ENCODE results near the gene SIX3.

- TF ChIP-seq CREB1 (IDR thresholded peaks at IDR 0.05; ENCODE audit: low read depth) (no peak), TCF12 (IDR thresholded peaks at IDR 0.05; ENCODE audit: low read depth) (no peak), EGR1 (IDR thresholded peaks at IDR 0.05) (no peak), EP300 (IDR thresholded peaks at IDR 0.05; ENCODE audit: borderline replicate concordance) (no peak), MAX (IDR thresholded peaks at IDR 0.05) (no peak), TAF1 (IDR thresholded peaks at IDR 0.05; ENCODE audit: low read depth) (no peak), RAD21 (IDR thresholded peaks at IDR 0.05; ENCODE audit: low read depth) (no peak), REST (IDR thresholded peaks at IDR 0.05; ENCODE audit: low read depth) (no peak), USF1 (IDR thresholded peaks at IDR 0.05) (no peak)
Observed at GRCh38 chr2:44934038-44934982, 7.2 kb upstream of the SIX3 start.
